HepG2 (cell line): Measurements from ENCODE around the gene MILR1. TPM values are rescaled to one million over a fixed set of nuclear protein-coding genes. Genes with fewer than 3 reads are reported as not detected.

ENCODE experiments used
- BRCA1 ChIP-seq: sonication (generic); formaldehyde crosslinking; IDR thresholded peaks from 2 replicates; pipeline ENCODE4 v1.4.0; 2020; ENCODE audit warnings: missing genetic modification reagents
- CBX2 ChIP-seq, 2 experiments: fragments of 200-600 bp in 1 of 2; sonication (generic); formaldehyde crosslinking in 1 of 2; IDR thresholded peaks; 2 replicates each; pipeline versions ENCODE4 v1.7.0 to v1.8.1; 2018 to 2022; ENCODE audit warnings: low read depth in 2 of 2, low read length in 1 of 2, mild to moderate bottlenecking in 1 of 2, missing genetic modification reagents in 1 of 2
- GATA4 ChIP-seq: sonication (generic); IDR thresholded peaks from 2 replicates; pipeline ENCODE4 v1.6.1; 2016; ENCODE audit warnings: antibody characterized with exemption, low read depth, borderline replicate concordance
- HNRNPLL ChIP-seq: fragments of 200-400 bp; formaldehyde crosslinking; IDR thresholded peaks from 2 replicates; pipeline ENCODE4 v1.6.1; 2017; ENCODE audit warnings: mild to moderate bottlenecking, low read depth, low read length; ENCODE audit not compliant: poor library complexity, severe bottlenecking
- KDM5A ChIP-seq: fragments of 200-600 bp; sonication (generic); IDR thresholded peaks from 2 replicates; pipeline ENCODE4 v1.7.0; 2018; ENCODE audit warnings: antibody characterized with exemption, mild to moderate bottlenecking, low read length, borderline replicate concordance
- KLF16 ChIP-seq, 2 experiments: sonication (generic) in 1 of 2; formaldehyde crosslinking in 1 of 2; IDR thresholded peaks; 2 replicates each; pipeline versions ENCODE4 v1.6.1 to v1.8.0; 2016 to 2023; ENCODE audit warnings: missing genetic modification reagents in 2 of 2, missing compliant biosample characterization in 1 of 2
- SCMH1 ChIP-seq: sonication (generic); formaldehyde crosslinking; IDR thresholded peaks from 2 replicates; pipeline ENCODE4 v1.9.0; 2021; ENCODE audit warnings: missing genetic modification reagents, mild to moderate bottlenecking, borderline replicate concordance
- YEATS2 ChIP-seq: sonication (generic); formaldehyde crosslinking; IDR thresholded peaks from 2 replicates; pipeline ENCODE4 v1.4.0; 2020; ENCODE audit warnings: missing genetic modification reagents, borderline replicate concordance
- YY1 ChIP-seq: IDR thresholded peaks from 2 replicates; pipeline ENCODE4 v1.6.1; 2011; ENCODE audit warnings: low read length, low read depth, moderate library complexity, mild to moderate bottlenecking; ENCODE audit not compliant: insufficient read depth, insufficient replicate concordance
- ZFYVE20 ChIP-seq: sonication (generic); formaldehyde crosslinking; IDR thresholded peaks from 2 replicates; pipeline ENCODE4 v1.8.0; 2023; ENCODE audit warnings: low read depth, mild to moderate bottlenecking, moderate library complexity, missing genetic modification reagents, borderline replicate concordance
- ZIK1 ChIP-seq: sonication (generic); formaldehyde crosslinking; IDR thresholded peaks from 2 replicates; pipeline ENCODE4 v1.5.0; 2020; ENCODE audit warnings: mild to moderate bottlenecking, low read depth, missing genetic modification reagents, borderline replicate concordance
- ZNF143 ChIP-seq: sonication (generic); formaldehyde crosslinking; IDR thresholded peaks from 2 replicates; pipeline ENCODE4 v1.4.0; 2020; ENCODE audit warnings: missing genetic modification reagents
- ZNF274 ChIP-seq: sonication (generic); formaldehyde crosslinking; IDR thresholded peaks from 2 replicates; pipeline ENCODE4 v1.5.1; 2020; ENCODE audit warnings: mild to moderate bottlenecking, missing genetic modification reagents
- ZNF441 ChIP-seq: sonication (generic); formaldehyde crosslinking; IDR thresholded peaks from 2 replicates; pipeline ENCODE4 v1.7.0; 2021; ENCODE audit warnings: missing genetic modification reagents, borderline replicate concordance
- ZNF557 ChIP-seq: sonication (generic); formaldehyde crosslinking; IDR thresholded peaks from 2 replicates; pipeline ENCODE4 v1.4.0; 2020; ENCODE audit warnings: missing genetic modification reagents
- polyA plus RNA-seq, 8 experiments: library from polyadenylated mRNA; depleted of rRNA in 3 of 8; stranded (reverse) in 7 of 8; unstranded in 1 of 8; fragments of >200 nt; fragmentation: Illumina TruSeq in 4 of 8; extraction: Trizol in 4 of 8; gene quantifications; 2 replicates each; pipeline versions ENCODE4 v1.2.1 to v1.2.3, GENCODE V29; 2011 to 2016; ENCODE audit warnings: low read depth in 4 of 8, missing spikeins in 1 of 8, mixed read lengths in 1 of 8; ENCODE audit not compliant: insufficient read depth in 1 of 8
- total RNA-seq, 5 experiments: library from RNA; depleted of rRNA; stranded (reverse); fragments of >200 nt; fragmentation: Illumina TruSeq; extraction: Trizol; gene quantifications; 2 replicates each; pipeline ENCODE4 v1.2.3, GENCODE V29; 2016; ENCODE audit warnings: low read depth in 1 of 5
- TF ChIP-seq, protein P1 (sequence below): sonication (generic); formaldehyde crosslinking; IDR thresholded peaks from 2 replicates; pipeline ENCODE4 v1.4.0; 2020; ENCODE audit warnings: low read depth, missing genetic modification reagents
- TF ChIP-seq, protein P2 (sequence below): sonication (generic); formaldehyde crosslinking; IDR thresholded peaks from 2 replicates; pipeline ENCODE4 v1.4.0; 2020; ENCODE audit warnings: missing genetic modification reagents
- TF ChIP-seq, protein P3 (sequence below): sonication (generic); formaldehyde crosslinking; IDR thresholded peaks from 2 replicates; pipeline ENCODE4 v1.4.0; 2020; ENCODE audit warnings: missing genetic modification reagents, borderline replicate concordance
- TF ChIP-seq, protein P4 (sequence below): sonication (generic); formaldehyde crosslinking; IDR thresholded peaks from 2 replicates; pipeline ENCODE4 v1.4.0; 2020; ENCODE audit warnings: missing genetic modification reagents
- TF ChIP-seq, protein P5 (sequence below): sonication (generic); formaldehyde crosslinking; IDR thresholded peaks from 2 replicates; pipeline ENCODE4 v1.8.0; 2022; ENCODE audit warnings: mild to moderate bottlenecking, missing genetic modification reagents, moderate library complexity

Gene MILR1
- total and polyA plus RNA-seq, 2 of the 13 experiments (the other 11 are each of a cell fraction or from before 2014, with no cell fraction given): 0.27 to 1.7 TPM

DNA sequence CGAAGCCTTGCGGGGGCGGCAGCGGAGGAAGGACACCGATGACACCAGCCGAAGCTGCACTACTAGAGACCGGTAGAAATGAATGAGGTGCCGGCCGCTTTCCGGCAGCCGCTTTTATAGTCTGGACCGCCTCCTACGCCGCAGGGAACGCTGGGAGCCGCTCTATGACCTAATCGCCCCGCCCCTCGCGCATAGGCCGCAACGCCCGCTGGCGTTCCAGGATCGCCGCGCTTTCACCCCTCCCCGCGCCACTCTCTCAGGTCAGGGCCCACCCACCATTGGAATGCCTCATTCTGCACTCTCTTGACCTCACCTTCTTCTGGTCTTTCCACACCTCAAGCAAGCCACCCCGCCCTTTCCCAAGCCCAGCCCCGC is 57.3 kb downstream of the MILR1 start, which contains the start of gene DDX5 (continued):
- peak; percentile 86 for TF ChIP-seq GATA4
- TF ChIP-seq, protein P1, sequence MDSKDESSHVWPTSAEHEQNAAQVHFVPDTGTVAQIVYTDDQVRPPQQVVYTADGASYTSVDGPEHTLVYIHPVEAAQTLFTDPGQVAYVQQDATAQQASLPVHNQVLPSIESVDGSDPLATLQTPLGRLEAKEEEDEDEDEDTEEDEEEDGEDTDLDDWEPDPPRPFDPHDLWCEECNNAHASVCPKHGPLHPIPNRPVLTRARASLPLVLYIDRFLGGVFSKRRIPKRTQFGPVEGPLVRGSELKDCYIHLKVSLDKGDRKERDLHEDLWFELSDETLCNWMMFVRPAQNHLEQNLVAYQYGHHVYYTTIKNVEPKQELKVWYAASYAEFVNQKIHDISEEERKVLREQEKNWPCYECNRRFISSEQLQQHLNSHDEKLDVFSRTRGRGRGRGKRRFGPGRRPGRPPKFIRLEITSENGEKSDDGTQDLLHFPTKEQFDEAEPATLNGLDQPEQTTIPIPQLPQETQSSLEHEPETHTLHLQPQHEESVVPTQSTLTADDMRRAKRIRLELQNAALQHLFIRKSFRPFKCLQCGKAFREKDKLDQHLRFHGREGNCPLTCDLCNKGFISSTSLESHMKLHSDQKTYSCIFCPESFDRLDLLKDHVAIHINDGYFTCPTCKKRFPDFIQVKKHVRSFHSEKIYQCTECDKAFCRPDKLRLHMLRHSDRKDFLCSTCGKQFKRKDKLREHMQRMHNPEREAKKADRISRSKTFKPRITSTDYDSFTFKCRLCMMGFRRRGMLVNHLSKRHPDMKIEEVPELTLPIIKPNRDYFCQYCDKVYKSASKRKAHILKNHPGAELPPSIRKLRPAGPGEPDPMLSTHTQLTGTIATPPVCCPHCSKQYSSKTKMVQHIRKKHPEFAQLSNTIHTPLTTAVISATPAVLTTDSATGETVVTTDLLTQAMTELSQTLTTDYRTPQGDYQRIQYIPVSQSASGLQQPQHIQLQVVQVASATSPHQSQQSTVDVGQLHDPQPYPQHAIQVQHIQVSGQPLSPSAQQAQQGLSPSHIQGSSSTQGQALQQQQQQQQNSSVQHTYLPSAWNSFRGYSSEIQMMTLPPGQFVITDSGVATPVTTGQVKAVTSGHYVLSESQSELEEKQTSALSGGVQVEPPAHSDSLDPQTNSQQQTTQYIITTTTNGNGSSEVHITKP (CRISPR knock-in tag): no peak
- TF ChIP-seq, protein P2, sequence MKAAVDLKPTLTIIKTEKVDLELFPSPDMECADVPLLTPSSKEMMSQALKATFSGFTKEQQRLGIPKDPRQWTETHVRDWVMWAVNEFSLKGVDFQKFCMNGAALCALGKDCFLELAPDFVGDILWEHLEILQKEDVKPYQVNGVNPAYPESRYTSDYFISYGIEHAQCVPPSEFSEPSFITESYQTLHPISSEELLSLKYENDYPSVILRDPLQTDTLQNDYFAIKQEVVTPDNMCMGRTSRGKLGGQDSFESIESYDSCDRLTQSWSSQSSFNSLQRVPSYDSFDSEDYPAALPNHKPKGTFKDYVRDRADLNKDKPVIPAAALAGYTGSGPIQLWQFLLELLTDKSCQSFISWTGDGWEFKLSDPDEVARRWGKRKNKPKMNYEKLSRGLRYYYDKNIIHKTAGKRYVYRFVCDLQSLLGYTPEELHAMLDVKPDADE (CRISPR knock-in tag): peak; percentile 29
- peak; percentile 89 for TF ChIP-seq ZNF143 (CRISPR knock-in tag)
- peak; percentile 91 for TF ChIP-seq HNRNPLL
- peak in 1 of 2 experiments; percentile 96; a peak in 2 of 4 replicates for TF ChIP-seq KLF16 (CRISPR knock-in tag; IDR thresholded peaks at IDR 0.05)
- no peak for TF ChIP-seq ZNF557 (CRISPR knock-in tag)
- no peak for TF ChIP-seq KDM5A
- TF ChIP-seq, protein P3, sequence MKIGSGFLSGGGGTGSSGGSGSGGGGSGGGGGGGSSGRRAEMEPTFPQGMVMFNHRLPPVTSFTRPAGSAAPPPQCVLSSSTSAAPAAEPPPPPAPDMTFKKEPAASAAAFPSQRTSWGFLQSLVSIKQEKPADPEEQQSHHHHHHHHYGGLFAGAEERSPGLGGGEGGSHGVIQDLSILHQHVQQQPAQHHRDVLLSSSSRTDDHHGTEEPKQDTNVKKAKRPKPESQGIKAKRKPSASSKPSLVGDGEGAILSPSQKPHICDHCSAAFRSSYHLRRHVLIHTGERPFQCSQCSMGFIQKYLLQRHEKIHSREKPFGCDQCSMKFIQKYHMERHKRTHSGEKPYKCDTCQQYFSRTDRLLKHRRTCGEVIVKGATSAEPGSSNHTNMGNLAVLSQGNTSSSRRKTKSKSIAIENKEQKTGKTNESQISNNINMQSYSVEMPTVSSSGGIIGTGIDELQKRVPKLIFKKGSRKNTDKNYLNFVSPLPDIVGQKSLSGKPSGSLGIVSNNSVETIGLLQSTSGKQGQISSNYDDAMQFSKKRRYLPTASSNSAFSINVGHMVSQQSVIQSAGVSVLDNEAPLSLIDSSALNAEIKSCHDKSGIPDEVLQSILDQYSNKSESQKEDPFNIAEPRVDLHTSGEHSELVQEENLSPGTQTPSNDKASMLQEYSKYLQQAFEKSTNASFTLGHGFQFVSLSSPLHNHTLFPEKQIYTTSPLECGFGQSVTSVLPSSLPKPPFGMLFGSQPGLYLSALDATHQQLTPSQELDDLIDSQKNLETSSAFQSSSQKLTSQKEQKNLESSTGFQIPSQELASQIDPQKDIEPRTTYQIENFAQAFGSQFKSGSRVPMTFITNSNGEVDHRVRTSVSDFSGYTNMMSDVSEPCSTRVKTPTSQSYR: peak; percentile 53; the same call in 1 of the 2 replicates
- TF ChIP-seq CBX2 (IDR thresholded peaks at IDR 0.05; ENCODE audit: low read depth, low read length): 0 out of 2 replicates have a peak, but pooled peaks have one; percentile 38
- no peak for TF ChIP-seq CBX2 (CRISPR knock-in tag; IDR thresholded peaks at IDR 0.05; ENCODE audit: low read depth)
- TF ChIP-seq ZNF274 (CRISPR knock-in tag): no peak
- TF ChIP-seq, protein P4, sequence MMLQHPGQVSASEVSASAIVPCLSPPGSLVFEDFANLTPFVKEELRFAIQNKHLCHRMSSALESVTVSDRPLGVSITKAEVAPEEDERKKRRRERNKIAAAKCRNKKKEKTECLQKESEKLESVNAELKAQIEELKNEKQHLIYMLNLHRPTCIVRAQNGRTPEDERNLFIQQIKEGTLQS (CRISPR knock-in tag): peak; percentile 69
- TF ChIP-seq BRCA1 (CRISPR knock-in tag): peak; percentile 82; the same call in 1 of the 2 replicates
- TF ChIP-seq SCMH1: no peak
- TF ChIP-seq YEATS2 (CRISPR knock-in tag): no peak; the same call in none of the 2 replicates
- TF ChIP-seq ZIK1 (CRISPR knock-in tag): 0 out of 2 replicates have a peak, but pooled peaks have one; percentile 80
- 0 out of 2 replicates have a peak, but pooled peaks have one; percentile 56 for TF ChIP-seq ZFYVE20 (CRISPR knock-in tag)
- TF ChIP-seq, protein P5, sequence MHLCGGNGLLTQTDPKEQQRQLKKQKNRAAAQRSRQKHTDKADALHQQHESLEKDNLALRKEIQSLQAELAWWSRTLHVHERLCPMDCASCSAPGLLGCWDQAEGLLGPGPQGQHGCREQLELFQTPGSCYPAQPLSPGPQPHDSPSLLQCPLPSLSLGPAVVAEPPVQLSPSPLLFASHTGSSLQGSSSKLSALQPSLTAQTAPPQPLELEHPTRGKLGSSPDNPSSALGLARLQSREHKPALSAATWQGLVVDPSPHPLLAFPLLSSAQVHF (CRISPR knock-in tag): peak; percentile 26; the same call in 1 of the 2 replicates
- peak; percentile 7; the same call in 1 of the 2 replicates for TF ChIP-seq ZNF441 (CRISPR knock-in tag)
- TF ChIP-seq YY1: peak; percentile 79
